ENCODE measurements around the gene EPS8L3.

The EPS8L3 gene

GRCh38 chr1:109726007-109726406, 37.7 kb downstream of the EPS8L3 start:
- H3K27ac ChIP-seq = no peak overlapping the region
- no peak for DNase-seq (ENCODE audit: low spot score)
- no peak for TF ChIP-seq CTCF (IDR thresholded peaks at IDR 0.05)
- no peak overlapping the region for H3K4me3 ChIP-seq

- no peak for TF ChIP-seq CTCF (IDR thresholded peaks at IDR 0.05)
- H3K27ac ChIP-seq = no peak overlapping the region
- H3K4me3 ChIP-seq = no peak overlapping the region
- no peak for DNase-seq (ENCODE audit: low spot score)
These were observed 38.2 kb downstream of the EPS8L3 start for GRCh38 chr1:109725510-109725909.

GRCh38 chr1:109724933-109725332, 38.8 kb downstream of the EPS8L3 start:
- DNase-seq (ENCODE audit: low spot score) = no peak
- H3K27ac ChIP-seq = no peak overlapping the region
- TF ChIP-seq CTCF (IDR thresholded peaks at IDR 0.05) = no peak
- no peak overlapping the region for H3K4me3 ChIP-seq

GRCh38 chr1:109722908-109723691, 40.6 kb downstream of the EPS8L3 start:
- H3K27ac ChIP-seq = no peak overlapping the region
- DNase-seq (ENCODE audit: low spot score) = no peak
- TF ChIP-seq CTCF (IDR thresholded peaks at IDR 0.05) = no peak
- no peak overlapping the region for H3K4me3 ChIP-seq

GRCh38 chr1:109721971-109722370, 41.8 kb downstream of the EPS8L3 start:
- Histone ChIP-seq H3K27ac (no peak overlapping the region), H3K4me3 (no peak overlapping the region)
- no peak for TF ChIP-seq CTCF (IDR thresholded peaks at IDR 0.05)
- DNase-seq (ENCODE audit: low spot score) = no peak

- Histone ChIP-seq H3K4me3 (no peak overlapping the region), H3K27ac (no peak overlapping the region)
- DNase-seq (ENCODE audit: low spot score) = no peak
- TF ChIP-seq CTCF (IDR thresholded peaks at IDR 0.05) = no peak
These were observed 42.7 kb downstream of the EPS8L3 start for GRCh38 chr1:109721042-109721441.

- Histone ChIP-seq H3K27ac (no peak overlapping the region), H3K4me3 (no peak overlapping the region)
- no peak for TF ChIP-seq CTCF (IDR thresholded peaks at IDR 0.05)
- no peak for DNase-seq (ENCODE audit: low spot score)
These were observed 44.3 kb downstream of the EPS8L3 start for GRCh38 chr1:109719337-109719837.

Measured in coronary artery (tissue), 2 donors.